ENCODE data around the gene TMEM175. TPM values are rescaled to one million over a fixed set of nuclear protein-coding genes. Genes with fewer than 3 reads are reported as not detected.

TMEM175 gene
- total RNA-seq, 1 experiment from 2014 or later: 20.2 TPM

GRCh38 chr4:984336-985054 lies 52.2 kb downstream of the TMEM175 start:
- H3K27ac ChIP-seq: no peak overlapping the region
- H3K27me3 ChIP-seq (ENCODE audit: insufficient read depth, low read depth): no peaks in the 10 kb centered on the region
- H3K4me2 ChIP-seq: peak overlapping the region; percentile 99
- no peaks in the 10 kb centered on the region for H3K9me3 ChIP-seq (ENCODE audit: insufficient read depth, low read depth)
- H4K20me1 ChIP-seq (ENCODE audit: insufficient read depth): peaks cover 5% of the 10 kb centered on the region; the same call in 1 of the 2 replicates
- DNase-seq: no peak
- H3K4me1 ChIP-seq (replicated peaks; ENCODE audit: insufficient read depth): peaks cover 29% of the 10 kb centered on the region
- peak overlapping the region; percentile 47; the same call in 1 of the 2 replicates for H3K4me3 ChIP-seq
- no peaks in the 10 kb centered on the region for H3K36me3 ChIP-seq (ENCODE audit: low read depth)
- POLR2A ChIA-PET (ENCODE audit: unreplicated experiment): interaction anchor here (0.6 kb wide), 1 partner anchor 762 kb away, joined by 3 read pairs; no protein-coding TSS in a partner anchor
- H3K9me2 ChIP-seq (ENCODE audit: insufficient read depth): no peaks in the 10 kb centered on the region
- H3F3A ChIP-seq (ENCODE audit: insufficient read depth, low read depth): peaks cover 29% of the 10 kb centered on the region
- TF ChIP-seq EZH2 (IDR thresholded peaks at IDR 0.05; ENCODE audit: low read depth): no peak
- no peak for TF ChIP-seq CTCF (conservative IDR thresholded peaks at IDR 0.05)
- H2AFZ ChIP-seq: peak overlapping the region; percentile 63
- intact Hi-C loops (cut with micrococcal nuclease; ENCODE audit: unreplicated experiment): loop anchor here (10.0 kb wide), 1 partner anchor 370 kb away; no protein-coding TSS in a partner anchor
- BruUV-seq (replicated peaks): no TSS peak
- CTCF ChIA-PET: no interaction called here
- peaks cover 22% of the 10 kb centered on the region for H3K79me2 ChIP-seq (ENCODE audit: low read depth)

- intact Hi-C loops (cut with micrococcal nuclease; ENCODE audit: unreplicated experiment): loop anchor here (10.0 kb wide), 1 partner anchor 370 kb away; no protein-coding TSS in a partner anchor
- Histone ChIP-seq H2AFZ (peak overlapping the region; percentile 63), H3K79me2 (ENCODE audit: low read depth) (peaks cover 22% of the 10 kb centered on the region), H3K4me1 (replicated peaks; ENCODE audit: insufficient read depth) (peaks cover 28% of the 10 kb centered on the region), H4K20me1 (ENCODE audit: insufficient read depth) (peaks cover 5% of the 10 kb centered on the region; the same call in 1 of the 2 replicates), H3K27ac (no peak overlapping the region), H3K27me3 (ENCODE audit: insufficient read depth, low read depth) (no peaks in the 10 kb centered on the region), H3K4me3 (peak overlapping the region; percentile 47; the same call in 1 of the 2 replicates), H3K9me3 (ENCODE audit: insufficient read depth, low read depth) (no peaks in the 10 kb centered on the region), H3K4me2 (peak overlapping the region; percentile 99), H3K9me2 (ENCODE audit: insufficient read depth) (no peaks in the 10 kb centered on the region), H3F3A (ENCODE audit: insufficient read depth, low read depth) (peaks cover 25% of the 10 kb centered on the region), H3K36me3 (ENCODE audit: low read depth) (no peaks in the 10 kb centered on the region)
- TF ChIP-seq CTCF (conservative IDR thresholded peaks at IDR 0.05) (no peak), EZH2 (IDR thresholded peaks at IDR 0.05; ENCODE audit: low read depth) (no peak)
- ChIA-PET CTCF (no interaction called here), POLR2A (ENCODE audit: unreplicated experiment) (interaction anchor here (0.6 kb wide), 2 partner anchors 723 to 761 kb away, joined by 3 to 21 read pairs; no protein-coding TSS in a partner anchor)
- DNase-seq: peak; percentile 53 to 80
- BruUV-seq (replicated peaks): no TSS peak
Observed at GRCh38 chr4:985123-985830, 53.0 kb downstream of the TMEM175 start.

- TF ChIP-seq EZH2 (IDR thresholded peaks at IDR 0.05; ENCODE audit: low read depth): no peak
- no peak for TF ChIP-seq CTCF (conservative IDR thresholded peaks at IDR 0.05)
- ChIA-PET POLR2A (ENCODE audit: unreplicated experiment) (interaction anchor here (1.0 kb wide), 1 partner anchor 54 kb away, joined by 12 read pairs; the partner anchor contains the start of genes GAK and TMEM175), CTCF (interaction anchor here (0.6 to 1.0 kb wide), 2 partner anchors 56 to 425 kb away, joined by 3 to 4 read pairs; no protein-coding TSS in a partner anchor)
- Histone ChIP-seq H3K27ac (peak overlapping the region; percentile 35; the same call in 1 of the 2 replicates), H3K36me3 (ENCODE audit: low read depth) (no peaks in the 10 kb centered on the region), H3K9me2 (ENCODE audit: insufficient read depth) (no peaks in the 10 kb centered on the region), H3F3A (ENCODE audit: insufficient read depth, low read depth) (peaks cover 21% of the 10 kb centered on the region), H3K9me3 (ENCODE audit: insufficient read depth, low read depth) (no peaks in the 10 kb centered on the region), H4K20me1 (ENCODE audit: insufficient read depth) (peaks cover 5% of the 10 kb centered on the region; the same call in 1 of the 2 replicates), H3K4me2 (peak overlapping the region; percentile 99), H3K4me3 (peak overlapping the region; percentile 79), H3K79me2 (ENCODE audit: low read depth) (peaks cover 22% of the 10 kb centered on the region), H3K27me3 (ENCODE audit: insufficient read depth, low read depth) (no peaks in the 10 kb centered on the region), H2AFZ (peak overlapping the region; percentile 98), H3K4me1 (replicated peaks; ENCODE audit: insufficient read depth) (peaks cover 28% of the 10 kb centered on the region)
- DNase-seq: no peak
- no TSS peak for BruUV-seq (replicated peaks)
- intact Hi-C loops (cut with micrococcal nuclease; ENCODE audit: unreplicated experiment): loop anchor here (2.0 to 10.0 kb wide), 2 partner anchors 54 to 372 kb away; partner anchors contain the start of genes GAK and TMEM175
Observed at GRCh38 chr4:986428-986878, 54.2 kb downstream of the TMEM175 start.
